Measurements from ENCODE around the gene VEPH1. TPM values are rescaled to one million over a fixed set of nuclear protein-coding genes. Genes with fewer than 3 reads are reported as not detected.
A peak's percentile ranks its signal among the peaks of the same experiment; 100 is the strongest.

Gene VEPH1
- total and polyA plus RNA-seq, 3 donors from 2014 or later, result 2.7 to 8.1 (median 3.0) TPM

DNA sequence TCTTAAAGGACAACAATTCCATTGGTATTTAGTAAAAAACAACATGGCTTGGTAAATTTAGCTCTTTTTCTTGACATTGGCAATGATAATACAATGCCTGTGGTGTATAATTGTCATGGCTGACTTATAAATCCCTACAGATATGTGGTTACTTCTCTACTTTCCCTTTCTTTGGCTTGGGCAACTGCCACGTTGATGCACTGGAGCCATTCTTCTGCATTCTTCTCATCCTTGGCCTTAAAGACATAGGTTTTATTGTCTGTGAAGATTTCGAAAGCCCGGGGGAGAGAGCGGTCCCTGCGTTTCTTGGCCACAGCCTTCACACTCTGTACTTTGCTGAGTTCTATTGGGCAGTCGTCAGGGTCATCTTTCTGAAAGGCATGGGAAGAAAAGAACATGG lies 242.2 kb downstream of the VEPH1 start:
- Histone ChIP-seq H3K9me3 (no peaks in the 10 kb centered on the region), H3K4me3 (no peak overlapping the region), H3K27ac (peak overlapping the region in 1 of 2 donors; percentile 26), H3K27me3 (no peaks in the 10 kb centered on the region), H3K36me3 (ENCODE audit: low read depth, missing control alignments) (no peaks in the 10 kb centered on the region), H3K4me1 (peaks cover 5% of the 10 kb centered on the region)
- DNase-seq, result peak; percentile 32
- WGBS, 2 donors, result 58 to 80% methylated on average over 6 of the region's 6 CpGs
- TF ChIP-seq CTCF (IDR thresholded peaks at IDR 0.05) (no peak), POLR2A (IDR thresholded peaks at IDR 0.05) (no peak)
- intact Hi-C loops (cut with DNase I; ENCODE audit: low total_unique reads), result no loop called here

DNA sequence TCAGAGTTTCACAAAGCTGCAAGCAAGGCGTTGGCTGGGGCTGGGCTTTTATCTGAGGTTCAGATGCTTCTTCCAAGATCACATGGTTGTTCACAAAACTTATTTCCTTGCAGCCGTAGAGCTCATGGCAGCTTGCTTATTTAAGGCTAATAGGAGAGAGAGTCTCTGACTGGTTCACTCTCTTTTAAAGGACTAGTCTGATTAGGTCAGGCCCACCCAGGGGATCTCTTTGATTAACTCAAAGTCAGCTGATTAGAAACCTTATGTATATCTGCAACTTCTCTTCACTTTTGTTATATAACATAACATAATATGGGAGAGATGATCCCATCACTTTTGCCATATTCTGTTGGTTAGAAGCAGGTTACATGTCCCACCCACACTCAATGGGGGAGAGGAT lies 243.4 kb downstream of the VEPH1 start:
- WGBS, 2 donors, result 73 to 83% methylated on average over 2 of the region's 2 CpGs
- intact Hi-C loops (cut with DNase I; ENCODE audit: low total_unique reads), result no loop called here

GRCh38 chr3:157257101-157257500 lies 246.1 kb downstream of the VEPH1 start:
- Histone ChIP-seq H3K4me1 (no peaks in the 10 kb centered on the region), H3K4me3 (no peak overlapping the region), H3K36me3 (ENCODE audit: low read depth, missing control alignments) (no peaks in the 10 kb centered on the region), H3K27me3 (no peaks in the 10 kb centered on the region), H3K27ac (no peak overlapping the region), H3K9me3 (no peaks in the 10 kb centered on the region)
- WGBS, 2 donors, result 88 to 93% methylated on average over 5 of the region's 5 CpGs
- no peak for TF ChIP-seq CTCF (IDR thresholded peaks at IDR 0.05)
- no peak for TF ChIP-seq POLR2A (IDR thresholded peaks at IDR 0.05)
- intact Hi-C loops (cut with DNase I; ENCODE audit: low total_unique reads), result no loop called here
- no peak for DNase-seq

More for the DNA sequence above, 243.4 kb downstream of the VEPH1 start:
- Histone ChIP-seq H3K36me3 (ENCODE audit: low read depth, missing control alignments) (no peaks in the 10 kb centered on the region), H3K9me3 (no peaks in the 10 kb centered on the region), H3K4me3 (no peak overlapping the region), H3K27ac (no peak overlapping the region), H3K27me3 (no peaks in the 10 kb centered on the region), H3K4me1 (no peaks in the 10 kb centered on the region)
- no peak for DNase-seq
- TF ChIP-seq CTCF (IDR thresholded peaks at IDR 0.05), result no peak
- TF ChIP-seq POLR2A (IDR thresholded peaks at IDR 0.05), result no peak

DNA sequence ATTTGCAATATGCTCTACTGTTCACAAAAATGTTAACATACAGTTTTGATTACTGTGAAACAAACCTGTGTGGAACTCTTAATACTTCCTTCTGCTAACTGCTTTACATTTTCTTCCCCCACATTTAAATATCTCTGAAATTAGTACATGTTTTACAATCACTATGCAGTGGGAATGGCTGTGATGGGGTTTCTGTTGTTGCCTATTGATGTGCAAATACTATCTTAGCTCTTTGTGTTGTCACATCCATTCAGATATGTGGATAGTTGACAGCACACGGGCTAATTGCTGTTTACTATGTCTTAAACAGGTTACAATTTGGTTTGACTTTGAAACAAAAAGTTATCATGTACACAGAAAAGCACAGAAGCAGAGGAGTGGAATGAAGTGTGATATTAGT lies 247.4 kb downstream of the VEPH1 start:
- Histone ChIP-seq H3K4me3 (no peak overlapping the region), H3K27me3 (no peaks in the 10 kb centered on the region), H3K9me3 (no peaks in the 10 kb centered on the region), H3K36me3 (ENCODE audit: low read depth, missing control alignments) (no peaks in the 10 kb centered on the region), H3K27ac (no peak overlapping the region), H3K4me1 (no peaks in the 10 kb centered on the region)
- DNase-seq, result no peak
- intact Hi-C loops (cut with DNase I; ENCODE audit: low total_unique reads), result no loop called here
- TF ChIP-seq CTCF (IDR thresholded peaks at IDR 0.05) (no peak), POLR2A (IDR thresholded peaks at IDR 0.05) (no peak)
- 33 to 53% methylated on average over 1 of the region's 1 CpG for WGBS, 2 donors

- Histone ChIP-seq H3K36me3 (ENCODE audit: low read depth, missing control alignments) (no peaks in the 10 kb centered on the region), H3K4me3 (no peak overlapping the region), H3K4me1 (peaks cover 29% of the 10 kb centered on the region), H3K9me3 (no peaks in the 10 kb centered on the region), H3K27ac (no peak overlapping the region), H3K27me3 (no peaks in the 10 kb centered on the region)
- WGBS, 2 donors, result 85 to 95% methylated on average over 3 of the region's 3 CpGs
- no peak for DNase-seq
- intact Hi-C loops (cut with DNase I; ENCODE audit: low total_unique reads), result no loop called here
- TF ChIP-seq POLR2A (IDR thresholded peaks at IDR 0.05), result no peak
- no peak for TF ChIP-seq CTCF (IDR thresholded peaks at IDR 0.05)
Observed at GRCh38 chr3:157251685-157252084, 251.5 kb downstream of the VEPH1 start.

Measured in testis (tissue), 3 donors.